Panc1 (cell line): ENCODE results near the gene SALL4. TPM values are rescaled to one million over a fixed set of nuclear protein-coding genes. Genes with fewer than 3 reads are reported as not detected.
"Not testable (repeated sequence)": the region's sequence is repeated elsewhere in the genome, so short reads cannot be mapped to it uniquely, and the experiment has no call there.

Experiments
- ATAC-seq: fragments of 200-7000 bp; cut with Tn5 transposase; 2 replicates; pipeline ENCODE4 v1.9.1; 2020; ENCODE audit warnings: mild to moderate bottlenecking, moderate library complexity
- BruUV-seq: library from RNA; stranded (reverse); fragments of 400-500 nt; replicated peaks from 2 replicates; lab custom pipeline; 2021; lab: Mats Ljungman, UMichigan
- CTCF ChIA-PET: fragments of 300-600 bp; sonication (Branson Sonifier 250); formaldehyde crosslinking; loops from one replicate; lab custom pipeline; 2022; ENCODE audit warnings: antibody characterized with exemption; lab: Charles Lee
- POLR2A ChIA-PET: fragments of 300-600 bp; sonication (Branson Sonifier 250); formaldehyde crosslinking; loops from one replicate; lab custom pipeline; 2022; ENCODE audit warnings: antibody characterized with exemption; lab: Charles Lee
- DNase-seq: peaks from one replicate; pipeline ENCODE4 v3.0.0-alpha.2; 2010; ENCODE audit warnings: low read depth, low spot score
- H3K27ac ChIP-seq: 2 replicates; pipeline ENCODE4 v1.5.1; 2011; ENCODE audit warnings: mild to moderate bottlenecking, low read length, inconsistent platforms
- H3K27me3 ChIP-seq: fragments of 200-500 bp; sonication (Bioruptor generic); 2 replicates; pipeline ENCODE4 v1.6.0; 2014; ENCODE audit warnings: low read length, inconsistent platforms; ENCODE audit not compliant: control insufficient read depth, insufficient read depth
- H3K36me3 ChIP-seq: fragments of 200-500 bp; sonication (Bioruptor generic); 2 replicates; pipeline ENCODE4 v1.5.1; 2014; ENCODE audit warnings: inconsistent platforms, mild to moderate bottlenecking, low read length, moderate library complexity; ENCODE audit not compliant: control insufficient read depth, insufficient read depth
- H3K4me1 ChIP-seq: 2 replicates; pipeline ENCODE4 v1.5.1; 2011; ENCODE audit warnings: inconsistent platforms, mild to moderate bottlenecking, low read length, moderate library complexity; ENCODE audit not compliant: control insufficient read depth, insufficient read depth
- H3K4me3 ChIP-seq, 2 experiments: 2 replicates each; pipeline ENCODE4 v1.5.1; 2011 to 2012; ENCODE audit warnings: low read depth in 2 of 2, low read length in 2 of 2, mild to moderate bottlenecking in 2 of 2, inconsistent platforms in 1 of 2, moderate library complexity in 1 of 2
- H3K9me3 ChIP-seq: fragments of 200-500 bp; sonication (Bioruptor generic); 2 replicates; pipeline ENCODE4 v1.5.1; 2014; ENCODE audit warnings: low read depth, mild to moderate bottlenecking, inconsistent platforms, low read length, moderate library complexity; ENCODE audit not compliant: control insufficient read depth, insufficient read depth
- POLR2AphosphoS5 ChIP-seq: IDR thresholded peaks from 2 replicates; pipeline ENCODE4 v1.6.1; 2012; ENCODE audit warnings: mild to moderate bottlenecking, low read depth, low read length, moderate library complexity
- SIN3A ChIP-seq: IDR thresholded peaks from 2 replicates; pipeline ENCODE4 v1.6.1; 2012; ENCODE audit warnings: low read depth, mild to moderate bottlenecking, low read length, moderate library complexity, borderline replicate concordance; ENCODE audit not compliant: insufficient read depth
- TCF7L2 ChIP-seq: IDR thresholded peaks from 2 replicates; pipeline ENCODE4 v1.6.1; 2011; ENCODE audit warnings: mild to moderate bottlenecking, low read depth, low read length, inconsistent platforms
- in situ Hi-C: cut with HindIII; loops from 2 replicates; pipeline ENCODE4 v1.10.0; 2016; ENCODE audit warnings: low sequenced_read_pairs, low pct_unique_long_range_greater_than_20kb
- intact Hi-C: fragments of 100-400 bp; cut with micrococcal nuclease; formaldehyde crosslinking; loops from one replicate; pipeline ENCODE4 v1.10.0; 2022; ENCODE audit not compliant: unreplicated experiment
- total RNA-seq: library from RNA; stranded (reverse); gene quantifications from one replicate; pipeline ENCODE4 v1.2.1, GENCODE V29; 2021; ENCODE audit not compliant: unreplicated experiment
- TF ChIP-seq, protein P1 (sequence below): fragments of 450-650 bp; IDR thresholded peaks from 2 replicates; pipeline ENCODE4 v1.5.1; 2017; ENCODE audit warnings: mild to moderate bottlenecking
- TF ChIP-seq, protein P2 (sequence below), 2 experiments: IDR thresholded peaks; 2 replicates each; pipeline ENCODE4 v1.6.1; 2011 to 2012; ENCODE audit warnings: low read depth in 2 of 2, control low read depth in 1 of 2, low read length in 1 of 2, mild to moderate bottlenecking in 1 of 2, moderate library complexity in 1 of 2; ENCODE audit not compliant: insufficient read depth in 1 of 2

The SALL4 gene
- total RNA-seq, 1 experiment from 2014 or later, result 1.6 TPM

DNA sequence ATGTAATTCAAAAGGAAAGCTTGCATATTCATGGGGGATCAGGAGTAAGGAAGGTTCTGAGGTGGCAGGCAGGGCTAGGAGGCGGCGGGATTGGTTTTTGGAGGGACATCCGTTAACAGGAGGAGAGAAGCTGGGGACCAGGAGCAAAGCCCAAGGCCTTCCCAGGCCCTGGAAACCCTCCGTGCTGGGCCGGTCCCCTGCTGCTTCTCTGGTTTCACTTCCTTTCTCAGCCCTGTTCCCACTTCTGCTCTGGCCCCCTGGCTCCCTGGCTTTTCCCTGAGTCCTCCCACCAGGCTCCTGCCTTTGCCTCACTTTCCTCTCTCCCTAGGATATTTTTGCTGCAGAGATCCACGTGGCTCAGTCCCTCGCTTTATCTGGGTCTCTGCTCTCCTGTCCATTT, 26.4 kb upstream of the SALL4 start:
- intact Hi-C loops, result no loop called here
- Histone ChIP-seq H3K4me3 (no peak overlapping the region), H3K9me3 (no peaks in the 10 kb centered on the region), H3K27me3 (no peaks in the 10 kb centered on the region), H3K4me1 (no peaks in the 10 kb centered on the region), H3K36me3 (no peaks in the 10 kb centered on the region), H3K27ac (no peak overlapping the region)
- in situ Hi-C loops, result no loop called here
- ATAC-seq (no peak), DNase-seq (no peak)
- POLR2A ChIA-PET, result no interaction called here
- CTCF ChIA-PET, result no interaction called here
- no peak for TF ChIP-seq POLR2AphosphoS5
- TF ChIP-seq SIN3A, result no peak
- no TSS peak for BruUV-seq

DNA sequence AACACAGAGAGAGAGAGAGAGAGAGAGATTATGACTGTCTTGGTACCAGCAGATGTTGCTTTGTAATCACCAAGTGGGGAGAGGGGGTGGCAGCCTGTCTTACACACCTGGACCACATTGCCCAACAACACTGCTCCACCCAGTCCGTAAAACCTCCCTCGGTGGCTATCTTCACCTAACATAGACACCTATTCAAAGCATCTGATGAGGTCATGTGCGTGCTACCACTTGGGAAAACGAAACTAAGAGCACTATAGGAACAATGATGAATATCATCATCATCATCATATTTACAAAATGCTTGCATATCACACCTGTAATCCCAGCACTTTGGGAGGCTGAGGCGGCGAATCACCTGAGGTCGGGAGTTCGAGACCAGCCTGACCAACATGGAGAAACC, 24.1 kb upstream of the SALL4 start:
- ATAC-seq (no peak; the same call in 1 of the 2 replicates), DNase-seq (no peak)
- no peak overlapping the region for H3K27ac ChIP-seq
- H3K9me3 ChIP-seq, result no peaks in the 10 kb centered on the region
- no peaks in the 10 kb centered on the region for H3K27me3 ChIP-seq
- ChIA-PET POLR2A (interaction anchor here (0.5 kb wide), 1 partner anchor 125 kb away, joined by 4 read pairs; no protein-coding TSS in a partner anchor), CTCF (no interaction called here)
- H3K4me3 ChIP-seq, result no peak overlapping the region
- in situ Hi-C loops (no loop called here), intact Hi-C loops (no loop called here)
- no TSS peak for BruUV-seq
- no peaks in the 10 kb centered on the region for H3K36me3 ChIP-seq
- no peaks in the 10 kb centered on the region for H3K4me1 ChIP-seq
- TF ChIP-seq, protein P1, sequence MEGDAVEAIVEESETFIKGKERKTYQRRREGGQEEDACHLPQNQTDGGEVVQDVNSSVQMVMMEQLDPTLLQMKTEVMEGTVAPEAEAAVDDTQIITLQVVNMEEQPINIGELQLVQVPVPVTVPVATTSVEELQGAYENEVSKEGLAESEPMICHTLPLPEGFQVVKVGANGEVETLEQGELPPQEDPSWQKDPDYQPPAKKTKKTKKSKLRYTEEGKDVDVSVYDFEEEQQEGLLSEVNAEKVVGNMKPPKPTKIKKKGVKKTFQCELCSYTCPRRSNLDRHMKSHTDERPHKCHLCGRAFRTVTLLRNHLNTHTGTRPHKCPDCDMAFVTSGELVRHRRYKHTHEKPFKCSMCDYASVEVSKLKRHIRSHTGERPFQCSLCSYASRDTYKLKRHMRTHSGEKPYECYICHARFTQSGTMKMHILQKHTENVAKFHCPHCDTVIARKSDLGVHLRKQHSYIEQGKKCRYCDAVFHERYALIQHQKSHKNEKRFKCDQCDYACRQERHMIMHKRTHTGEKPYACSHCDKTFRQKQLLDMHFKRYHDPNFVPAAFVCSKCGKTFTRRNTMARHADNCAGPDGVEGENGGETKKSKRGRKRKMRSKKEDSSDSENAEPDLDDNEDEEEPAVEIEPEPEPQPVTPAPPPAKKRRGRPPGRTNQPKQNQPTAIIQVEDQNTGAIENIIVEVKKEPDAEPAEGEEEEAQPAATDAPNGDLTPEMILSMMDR, result no peak
- TF ChIP-seq TCF7L2 (no peak), SIN3A (no peak), POLR2AphosphoS5 (no peak)
- TF ChIP-seq, protein P2, sequence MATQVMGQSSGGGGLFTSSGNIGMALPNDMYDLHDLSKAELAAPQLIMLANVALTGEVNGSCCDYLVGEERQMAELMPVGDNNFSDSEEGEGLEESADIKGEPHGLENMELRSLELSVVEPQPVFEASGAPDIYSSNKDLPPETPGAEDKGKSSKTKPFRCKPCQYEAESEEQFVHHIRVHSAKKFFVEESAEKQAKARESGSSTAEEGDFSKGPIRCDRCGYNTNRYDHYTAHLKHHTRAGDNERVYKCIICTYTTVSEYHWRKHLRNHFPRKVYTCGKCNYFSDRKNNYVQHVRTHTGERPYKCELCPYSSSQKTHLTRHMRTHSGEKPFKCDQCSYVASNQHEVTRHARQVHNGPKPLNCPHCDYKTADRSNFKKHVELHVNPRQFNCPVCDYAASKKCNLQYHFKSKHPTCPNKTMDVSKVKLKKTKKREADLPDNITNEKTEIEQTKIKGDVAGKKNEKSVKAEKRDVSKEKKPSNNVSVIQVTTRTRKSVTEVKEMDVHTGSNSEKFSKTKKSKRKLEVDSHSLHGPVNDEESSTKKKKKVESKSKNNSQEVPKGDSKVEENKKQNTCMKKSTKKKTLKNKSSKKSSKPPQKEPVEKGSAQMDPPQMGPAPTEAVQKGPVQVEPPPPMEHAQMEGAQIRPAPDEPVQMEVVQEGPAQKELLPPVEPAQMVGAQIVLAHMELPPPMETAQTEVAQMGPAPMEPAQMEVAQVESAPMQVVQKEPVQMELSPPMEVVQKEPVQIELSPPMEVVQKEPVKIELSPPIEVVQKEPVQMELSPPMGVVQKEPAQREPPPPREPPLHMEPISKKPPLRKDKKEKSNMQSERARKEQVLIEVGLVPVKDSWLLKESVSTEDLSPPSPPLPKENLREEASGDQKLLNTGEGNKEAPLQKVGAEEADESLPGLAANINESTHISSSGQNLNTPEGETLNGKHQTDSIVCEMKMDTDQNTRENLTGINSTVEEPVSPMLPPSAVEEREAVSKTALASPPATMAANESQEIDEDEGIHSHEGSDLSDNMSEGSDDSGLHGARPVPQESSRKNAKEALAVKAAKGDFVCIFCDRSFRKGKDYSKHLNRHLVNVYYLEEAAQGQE (IDR thresholded peaks at IDR 0.05; ENCODE audit: insufficient read depth in 1 of 2, low read depth in 2 of 2, low read length in 1 of 2), result no peak

DNA sequence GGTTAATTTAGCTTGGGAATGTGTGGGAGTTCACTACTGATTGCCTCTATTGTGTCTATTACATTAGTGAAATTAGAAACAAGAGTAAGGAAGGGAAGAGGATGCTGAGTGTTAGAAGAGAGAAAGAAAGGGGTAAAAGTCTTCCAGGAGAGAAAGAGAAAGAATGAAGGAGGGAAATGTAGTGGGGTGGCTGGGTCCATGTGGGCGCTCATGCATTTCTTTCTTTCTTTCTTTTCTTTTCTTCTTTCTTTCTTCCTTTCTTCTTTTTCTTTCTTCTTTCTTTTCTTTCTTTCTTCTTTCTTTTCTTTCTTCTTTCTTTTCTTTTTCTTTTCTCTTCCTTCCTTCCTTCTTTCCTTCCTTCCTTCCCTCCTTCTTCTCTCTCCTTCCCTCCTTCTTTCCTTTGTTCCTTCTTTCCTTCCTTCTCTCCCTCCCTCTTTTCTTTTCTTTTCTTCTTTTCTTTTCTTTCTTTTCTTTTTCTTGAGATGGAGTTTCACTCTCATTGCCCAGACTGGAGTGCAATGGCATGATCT, 16.2 kb upstream of the SALL4 start:
- POLR2A ChIA-PET, result no interaction called here
- intact Hi-C loops, result no loop called here
- H3K27me3 ChIP-seq, result no peaks in the 10 kb centered on the region
- CTCF ChIA-PET, result no interaction called here
- DNase-seq (no peak), ATAC-seq (no peak)
- in situ Hi-C loops, result no loop called here
- no peaks in the 10 kb centered on the region for H3K4me1 ChIP-seq
- H3K36me3 ChIP-seq, result no peaks in the 10 kb centered on the region
- TF ChIP-seq, protein P1, result no peak
- no peak for TF ChIP-seq SIN3A
- no peak for TF ChIP-seq POLR2AphosphoS5
- TF ChIP-seq, protein P2 (IDR thresholded peaks at IDR 0.05; ENCODE audit: insufficient read depth in 1 of 2, low read depth in 2 of 2, low read length in 1 of 2), result no peak
- TF ChIP-seq TCF7L2, result no peak
- BruUV-seq, result no TSS peak
- H3K9me3 ChIP-seq, result no peaks in the 10 kb centered on the region
- H3K4me3 ChIP-seq, result no peak overlapping the region
- no peak overlapping the region for H3K27ac ChIP-seq

DNA sequence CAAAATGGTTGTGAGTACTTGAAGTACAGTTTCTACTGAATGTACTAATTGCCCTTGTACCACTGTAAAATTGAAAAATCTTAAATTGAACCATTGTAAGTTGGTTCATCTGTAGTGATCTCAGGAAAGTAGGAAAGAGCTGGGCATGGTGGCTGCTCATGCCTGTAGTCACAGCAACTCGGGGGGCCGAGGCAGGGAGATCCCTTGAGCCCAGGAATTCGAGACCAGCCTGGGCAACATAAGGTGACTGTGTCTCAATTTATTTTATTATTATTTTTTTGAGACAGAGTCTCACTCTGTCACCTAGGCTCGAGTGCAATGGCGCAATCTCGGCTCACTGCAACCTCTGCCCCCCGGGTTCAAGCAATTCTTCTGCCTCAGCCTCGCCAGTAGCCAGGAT, 14.5 kb upstream of the SALL4 start:
- ATAC-seq, H3K27me3 ChIP-seq, H3K9me3 ChIP-seq, H3K27ac ChIP-seq, H3K4me3 ChIP-seq, in situ Hi-C loops, DNase-seq, intact Hi-C loops, POLR2A ChIA-PET, BruUV-seq, H3K4me1 ChIP-seq, H3K36me3 ChIP-seq, CTCF ChIA-PET: not testable (repeated sequence)
